Astrocyte (in vitro differentiated cells and primary cell): ENCODE measurements around the gene CALD1. TPM values are rescaled to one million over a fixed set of nuclear protein-coding genes. Genes with fewer than 3 reads are reported as not detected.

Experiments
- DNase-seq: peaks from one replicate; pipeline ENCODE4 v3.0.0-alpha.2; 2010; ENCODE audit warnings: low read depth
- FAIRE-seq: peaks from 2 replicates; lab custom pipeline; 2011; peaks lifted over from hg19 to GRCh38; lab: Jason Lieb, UNC
- H2AFZ ChIP-seq: 2 replicates; pipeline ENCODE4 v1.6.0; 2012; ENCODE audit warnings: low read depth, low read length, inconsistent platforms
- H3K27ac ChIP-seq: 2 replicates; pipeline ENCODE4 v1.5.1; 2011; ENCODE audit warnings: low read depth, low read length, inconsistent platforms
- H3K27me3 ChIP-seq: 2 replicates; pipeline ENCODE4 v1.6.0; 2011; ENCODE audit warnings: low read length, inconsistent platforms; ENCODE audit not compliant: insufficient read depth
- H3K36me3 ChIP-seq: 2 replicates; pipeline ENCODE4 v1.5.1; 2011; ENCODE audit warnings: low read length, inconsistent platforms; ENCODE audit not compliant: insufficient read depth
- H3K4me1 ChIP-seq: 2 replicates; pipeline ENCODE4 v1.5.1; 2011; ENCODE audit warnings: low read length, inconsistent platforms; ENCODE audit not compliant: insufficient read depth
- H3K4me2 ChIP-seq: 2 replicates; pipeline ENCODE4 v1.6.0; 2012; ENCODE audit warnings: low read length, inconsistent platforms
- H3K4me3 ChIP-seq: 2 replicates; pipeline ENCODE4 v1.5.1; 2011; ENCODE audit warnings: low read depth, mild to moderate bottlenecking, low read length, inconsistent platforms; ENCODE audit not compliant: insufficient read depth
- H3K79me2 ChIP-seq: 2 replicates; pipeline ENCODE4 v1.6.0; 2012; ENCODE audit warnings: mild to moderate bottlenecking, low read length, inconsistent platforms; ENCODE audit not compliant: insufficient read depth
- H3K9ac ChIP-seq: 2 replicates; pipeline ENCODE4 v1.6.0; 2012; ENCODE audit warnings: mild to moderate bottlenecking, low read length, inconsistent platforms
- H3K9me3 ChIP-seq: 2 replicates; pipeline ENCODE4 v1.5.1; 2012; ENCODE audit warnings: low read depth, mild to moderate bottlenecking, low read length, inconsistent platforms; ENCODE audit not compliant: insufficient read depth
- H4K20me1 ChIP-seq: 2 replicates; pipeline ENCODE4 v1.6.0; 2012; ENCODE audit warnings: low read length, inconsistent platforms; ENCODE audit not compliant: insufficient read depth
- H3K27ac Mint-ChIP-seq: one replicate; pipeline ENCODE4 v1.8.0; 2021; ENCODE audit warnings: mild to moderate bottlenecking, mixed read lengths; ENCODE audit not compliant: unreplicated experiment
- H3K27me3 Mint-ChIP-seq: one replicate; pipeline ENCODE4 v1.8.0; 2021; ENCODE audit warnings: low read depth, mixed read lengths; ENCODE audit not compliant: unreplicated experiment
- H3K36me3 Mint-ChIP-seq: one replicate; pipeline ENCODE4 v1.8.0; 2021; ENCODE audit warnings: low read depth, mixed read lengths; ENCODE audit not compliant: unreplicated experiment
- H3K4me1 Mint-ChIP-seq: one replicate; pipeline ENCODE4 v1.8.0; 2021; ENCODE audit warnings: low read depth, mixed read lengths; ENCODE audit not compliant: unreplicated experiment
- H3K4me3 Mint-ChIP-seq: one replicate; pipeline ENCODE4 v1.8.0; 2021; ENCODE audit warnings: mild to moderate bottlenecking, moderate library complexity, mixed read lengths; ENCODE audit not compliant: unreplicated experiment
- H3K9me3 Mint-ChIP-seq: one replicate; pipeline ENCODE4 v1.8.0; 2021; ENCODE audit warnings: mild to moderate bottlenecking, mixed read lengths; ENCODE audit not compliant: unreplicated experiment
- EZH2 ChIP-seq: IDR thresholded peaks from 2 replicates; pipeline ENCODE4 v1.6.1; 2012; ENCODE audit warnings: mild to moderate bottlenecking, low read length, inconsistent platforms; ENCODE audit not compliant: insufficient read depth
- total RNA-seq: library from RNA; stranded (reverse); gene quantifications from 2 replicates; pipeline ENCODE4 v1.2.1, GENCODE V29; 2021
- TF ChIP-seq, protein P1 (sequence below): IDR thresholded peaks from 2 replicates; pipeline ENCODE4 v1.5.1; 2011; ENCODE audit warnings: low read depth, mild to moderate bottlenecking, inconsistent platforms, low read length, moderate library complexity; ENCODE audit not compliant: insufficient read depth

Gene CALD1
- total RNA-seq, 1 donor from 2014 or later: 1,872 TPM

DNA sequence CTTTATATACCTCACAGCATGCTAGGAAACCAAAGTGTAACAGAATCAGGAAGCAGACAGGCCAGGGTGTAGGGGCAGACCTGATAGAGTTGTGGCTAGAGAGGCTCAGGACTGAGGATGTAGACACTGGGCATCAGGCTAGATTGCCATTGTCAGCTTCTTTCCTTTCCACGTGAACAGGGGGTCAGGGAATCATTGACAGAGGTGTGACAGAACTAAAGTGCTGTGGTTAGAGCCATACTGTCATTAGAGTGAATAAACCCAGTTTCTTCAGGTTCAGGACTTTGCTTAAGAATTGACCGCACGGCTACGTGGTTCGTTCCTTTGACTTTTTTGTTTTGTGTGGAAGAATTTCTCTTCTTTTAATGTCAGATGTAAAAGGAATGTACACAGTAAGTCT, 90.7 kb downstream of the CALD1 start:
- Mint-ChIP-seq H3K9me3 (no peaks in the 10 kb centered on the region), H3K4me1 (peaks cover 66% of the 10 kb centered on the region), H3K4me3 (peak overlapping the region; percentile 58), H3K27me3 (no peaks in the 10 kb centered on the region), H3K36me3 (peaks cover 15% of the 10 kb centered on the region), H3K27ac (peak overlapping the region; percentile 20)
- H3K79me2 ChIP-seq: peaks cover 97% of the 10 kb centered on the region
- no peak overlapping the region for H3K4me3 ChIP-seq
- H3K27me3 ChIP-seq: no peaks in the 10 kb centered on the region
- TF ChIP-seq EZH2: no peak
- TF ChIP-seq, protein P1, sequence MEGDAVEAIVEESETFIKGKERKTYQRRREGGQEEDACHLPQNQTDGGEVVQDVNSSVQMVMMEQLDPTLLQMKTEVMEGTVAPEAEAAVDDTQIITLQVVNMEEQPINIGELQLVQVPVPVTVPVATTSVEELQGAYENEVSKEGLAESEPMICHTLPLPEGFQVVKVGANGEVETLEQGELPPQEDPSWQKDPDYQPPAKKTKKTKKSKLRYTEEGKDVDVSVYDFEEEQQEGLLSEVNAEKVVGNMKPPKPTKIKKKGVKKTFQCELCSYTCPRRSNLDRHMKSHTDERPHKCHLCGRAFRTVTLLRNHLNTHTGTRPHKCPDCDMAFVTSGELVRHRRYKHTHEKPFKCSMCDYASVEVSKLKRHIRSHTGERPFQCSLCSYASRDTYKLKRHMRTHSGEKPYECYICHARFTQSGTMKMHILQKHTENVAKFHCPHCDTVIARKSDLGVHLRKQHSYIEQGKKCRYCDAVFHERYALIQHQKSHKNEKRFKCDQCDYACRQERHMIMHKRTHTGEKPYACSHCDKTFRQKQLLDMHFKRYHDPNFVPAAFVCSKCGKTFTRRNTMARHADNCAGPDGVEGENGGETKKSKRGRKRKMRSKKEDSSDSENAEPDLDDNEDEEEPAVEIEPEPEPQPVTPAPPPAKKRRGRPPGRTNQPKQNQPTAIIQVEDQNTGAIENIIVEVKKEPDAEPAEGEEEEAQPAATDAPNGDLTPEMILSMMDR: no peak
- no peak overlapping the region for H2AFZ ChIP-seq
- peaks cover 53% of the 10 kb centered on the region for H3K36me3 ChIP-seq
- H3K4me2 ChIP-seq: no peak overlapping the region
- DNase-seq (no peak), FAIRE-seq (no peak)
- no peak overlapping the region for H3K27ac ChIP-seq
- H3K4me1 ChIP-seq: peaks cover 26% of the 10 kb centered on the region
- no peak overlapping the region for H3K9ac ChIP-seq
- peaks cover 97% of the 10 kb centered on the region for H4K20me1 ChIP-seq
- no peaks in the 10 kb centered on the region for H3K9me3 ChIP-seq

DNA sequence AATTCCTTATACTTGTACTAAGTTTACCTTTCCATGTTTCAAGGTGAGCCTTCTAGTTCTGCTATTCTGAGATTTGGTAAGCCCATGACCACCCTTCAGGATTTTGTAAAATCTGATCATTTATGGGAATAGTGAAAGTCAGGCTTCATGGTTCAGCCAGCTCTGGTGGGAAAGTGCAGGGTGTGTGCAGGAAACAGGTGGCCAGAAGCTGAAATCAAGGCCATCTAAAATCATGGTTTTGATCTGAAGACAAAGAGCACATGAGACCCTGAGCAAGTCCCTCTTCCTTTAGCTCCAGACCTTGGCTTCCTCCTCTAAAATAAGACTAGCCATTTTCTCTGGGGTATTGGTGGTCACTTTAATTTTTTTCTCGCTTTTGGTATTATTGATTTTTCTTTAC, 91.3 kb downstream of the CALD1 start:
- no peak overlapping the region for H3K4me3 ChIP-seq
- H3K4me1 Mint-ChIP-seq: peaks cover 64% of the 10 kb centered on the region
- DNase-seq (no peak), FAIRE-seq (no peak)
- no peaks in the 10 kb centered on the region for H3K9me3 Mint-ChIP-seq
- peaks cover 17% of the 10 kb centered on the region for H3K36me3 Mint-ChIP-seq
- H3K9me3 ChIP-seq: no peaks in the 10 kb centered on the region
- H3K4me3 Mint-ChIP-seq: no peak overlapping the region
- H3K27ac ChIP-seq: no peak overlapping the region
- H4K20me1 ChIP-seq: peaks cover 97% of the 10 kb centered on the region
- no peak overlapping the region for H3K4me2 ChIP-seq
- no peaks in the 10 kb centered on the region for H3K27me3 Mint-ChIP-seq
- no peaks in the 10 kb centered on the region for H3K27me3 ChIP-seq
- H3K27ac Mint-ChIP-seq: peak overlapping the region; percentile 27
- H3K9ac ChIP-seq: no peak overlapping the region
- TF ChIP-seq, protein P1: no peak
- TF ChIP-seq EZH2: no peak
- peaks cover 53% of the 10 kb centered on the region for H3K36me3 ChIP-seq
- peaks cover 26% of the 10 kb centered on the region for H3K4me1 ChIP-seq
- peaks cover 95% of the 10 kb centered on the region for H3K79me2 ChIP-seq
- no peak overlapping the region for H2AFZ ChIP-seq

DNA sequence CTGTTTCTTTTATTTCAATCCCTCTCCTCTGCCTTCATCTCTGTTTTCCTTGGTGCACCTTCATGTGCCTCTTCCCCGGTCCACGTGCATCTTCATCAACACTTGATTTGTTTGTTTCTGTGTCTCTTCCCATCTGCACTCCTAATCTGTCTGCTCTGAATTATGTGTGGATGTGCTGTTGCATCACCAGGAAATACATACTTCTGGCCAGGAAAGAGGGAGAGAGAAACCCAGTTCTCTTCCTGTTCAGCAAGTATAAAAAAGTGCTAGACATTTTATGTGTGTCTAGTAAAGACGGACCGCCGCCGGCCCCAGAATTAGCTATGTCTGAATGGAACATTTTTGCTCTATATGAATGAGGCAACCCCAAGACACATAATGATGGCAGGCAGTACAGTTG, 93.8 kb downstream of the CALD1 start:
- no peak for DNase-seq
- no peak overlapping the region for H3K4me3 ChIP-seq
- no peaks in the 10 kb centered on the region for H3K9me3 ChIP-seq
- TF ChIP-seq, protein P1: no peak
- TF ChIP-seq EZH2: no peak
- Mint-ChIP-seq H3K4me1 (peaks cover 53% of the 10 kb centered on the region), H3K27me3 (no peaks in the 10 kb centered on the region), H3K27ac (peak overlapping the region; percentile 6), H3K4me3 (peak overlapping the region; percentile 34), H3K36me3 (peaks cover 19% of the 10 kb centered on the region), H3K9me3 (no peaks in the 10 kb centered on the region)
- peak overlapping the region; percentile 1 for H3K4me2 ChIP-seq
- no peak overlapping the region for H3K27ac ChIP-seq
- H3K27me3 ChIP-seq: no peaks in the 10 kb centered on the region
- H3K36me3 ChIP-seq: peaks cover 44% of the 10 kb centered on the region
- H3K9ac ChIP-seq: no peak overlapping the region
- FAIRE-seq: no peak
- H4K20me1 ChIP-seq: peaks cover 92% of the 10 kb centered on the region
- peaks cover 95% of the 10 kb centered on the region for H3K79me2 ChIP-seq
- H2AFZ ChIP-seq: no peak overlapping the region
- H3K4me1 ChIP-seq: peaks cover 18% of the 10 kb centered on the region
